ENCODE measurements around the gene COP1. TPM values are rescaled to one million over a fixed set of nuclear protein-coding genes. Genes with fewer than 3 reads are reported as not detected.

COP1 gene
- total and polyA plus RNA-seq, 2 of the 8 experiments (the other 6 are each of a cell fraction or from before 2014, with no cell fraction given) = 26.2 to 44.9 TPM

- no peak overlapping the region for H3K18ac ChIP-seq (ENCODE audit: extremely low read depth, low read length)
- no peak overlapping the region for H4K5ac ChIP-seq (ENCODE audit: insufficient read length, low read depth, low read length)
- peak in 1 of 2 experiments; percentile 53; a peak in 1 of 3 replicates for TF ChIP-seq EP300 (IDR thresholded peaks at IDR 0.05; ENCODE audit: borderline replicate concordance in 1 of 2, low read depth in 2 of 2, low read length in 2 of 2)
- TF ChIP-seq TEAD4 (IDR thresholded peaks at IDR 0.05; ENCODE audit: low read depth, low read length) = peak; percentile 26; the same call in 1 of the 2 replicates
- peak in 1 of 2 experiments; percentile 30 for TF ChIP-seq BCL11A (IDR thresholded peaks at IDR 0.05; ENCODE audit: low read depth in 2 of 2, low read length in 2 of 2)
- peak; percentile 90 for TF ChIP-seq MAX (IDR thresholded peaks at IDR 0.05)
- TF ChIP-seq SRF (IDR thresholded peaks at IDR 0.05; ENCODE audit: low read depth, low read length) = peak; percentile 40; the same call in 1 of the 2 replicates
- peak; percentile 58 for TF ChIP-seq ASH2L (IDR thresholded peaks at IDR 0.05; ENCODE audit: low read length)
- 0 out of 2 replicates have a peak, but pooled peaks have one; percentile 28 for TF ChIP-seq SIX5 (IDR thresholded peaks at IDR 0.05; ENCODE audit: low read depth, low read length)
- peak; percentile 64 for TF ChIP-seq NANOG (IDR thresholded peaks at IDR 0.05; ENCODE audit: insufficient read depth, low read depth, low read length, poor library complexity, severe bottlenecking)
- TF ChIP-seq PHF8 (conservative IDR thresholded peaks at IDR 0.05; ENCODE audit: low read depth, low read length) = no peak
- no peak for TF ChIP-seq KDM1A (IDR thresholded peaks at IDR 0.05; ENCODE audit: borderline replicate concordance, low read length)
- no peak for TF ChIP-seq SP4 (IDR thresholded peaks at IDR 0.05; ENCODE audit: low read length)
- peak; percentile 51; the same call in 1 of the 2 replicates for TF ChIP-seq RBBP5 (IDR thresholded peaks at IDR 0.05; ENCODE audit: borderline replicate concordance, low read depth, low read length)
Measured at GRCh38 chr1:175922254-175922881, 284.7 kb downstream of the COP1 start.

More at GRCh38 chr1:175922254-175922881, 284.7 kb downstream of the COP1 start:
- no peak overlapping the region for H3K9ac ChIP-seq (replicated peaks in 1 of 4; ENCODE audit: extremely low read depth in 1 of 4, low read depth in 3 of 4, low read length in 3 of 4)
- no peak overlapping the region for H2BK5ac ChIP-seq (ENCODE audit: low read depth, low read length)
- H3K14ac ChIP-seq (ENCODE audit: insufficient read length) = no peak overlapping the region
- no peak overlapping the region; the same call in 1 of the 2 replicates for H2BK20ac ChIP-seq (ENCODE audit: low read length)
- H4K8ac ChIP-seq (ENCODE audit: extremely low read depth, insufficient read depth, low read length) = no peak overlapping the region
- CTCF ChIA-PET (ENCODE audit: partially characterized antibody) = interaction anchor here (0.8 kb wide), 1 partner anchor 638 kb away, joined by 7 read pairs; no protein-coding TSS in a partner anchor
- no peak overlapping the region for H4K91ac ChIP-seq (replicated peaks; ENCODE audit: insufficient read length, low read length)
- no peak overlapping the region for H2BK15ac ChIP-seq (ENCODE audit: low read length)
- H3K4ac ChIP-seq (replicated peaks; ENCODE audit: insufficient read length, low read depth, low read length) = no peak overlapping the region
- DNase-seq (ENCODE audit: low read depth in 1 of 2, low spot score in 2 of 2) (peak in 1 of 2 experiments; percentile 34), FAIRE-seq (peak; percentile 39)
- H3K4me1 ChIP-seq (replicated peaks in 1 of 4; ENCODE audit: control insufficient read depth in 3 of 4, insufficient read depth in 4 of 4, low read length in 3 of 4) = peaks cover 3 to 16% (median 14%) of the 10 kb centered on the region in 4 experiments
- H3K27ac ChIP-seq (ENCODE audit: low read depth, low read length) = peak overlapping the region; percentile 53; the same call in 1 of the 2 replicates
- H3K23ac ChIP-seq (ENCODE audit: insufficient read length) = no peak overlapping the region
- peak overlapping the region in 1 of 4 experiments; percentile 35; a peak in 2 of 8 replicates for H3K4me3 ChIP-seq (ENCODE audit: extremely low read depth in 1 of 4, insufficient read depth in 2 of 4, low read depth in 3 of 4, low read length in 4 of 4)
- H2BK12ac ChIP-seq (ENCODE audit: low read depth, low read length) = no peak overlapping the region; the same call in 1 of the 2 replicates
- no peak overlapping the region; the same call in 1 of the 2 replicates for H2AK5ac ChIP-seq (ENCODE audit: low read depth, low read length)
- H3K27me3 ChIP-seq (replicated peaks in 1 of 4; ENCODE audit: control insufficient read depth in 3 of 4, extremely low read depth in 1 of 4, insufficient read depth in 3 of 4, low read length in 3 of 4) = peaks cover 23 to 43% (median 39%) of the 10 kb centered on the region in 4 experiments
- no peaks in the 10 kb centered on the region for H3K79me1 ChIP-seq (ENCODE audit: low read depth, low read length)
- H3K9me3 ChIP-seq (ENCODE audit: insufficient read depth in 2 of 2, low read depth in 1 of 2, low read length in 1 of 2) = no peaks in the 10 kb centered on the region
- H3K56ac ChIP-seq (replicated peaks; ENCODE audit: insufficient read length, low read depth, low read length) = no peak overlapping the region
- no peaks in the 10 kb centered on the region for H3K23me2 ChIP-seq (ENCODE audit: low read depth, low read length)
- H2BK120ac ChIP-seq (replicated peaks; ENCODE audit: low read depth, low read length) = no peak overlapping the region
- H3K4me2 ChIP-seq (ENCODE audit: insufficient read depth in 1 of 2, low read depth in 2 of 2, low read length in 2 of 2) = peak overlapping the region; percentile 50 to 54
- WGBS, 2 experiments (ENCODE audit: extremely low coverage in 1 of 2, insufficient coverage in 1 of 2, insufficient read length in 1 of 2, insufficient replicate concordance in 2 of 2, low coverage in 1 of 2, low lambda C conversion rate in 2 of 2, missing lambda C conversion rate in 1 of 2) = 14% methylated on average over 3 of the region's 3 CpGs; no CpG with 5 or more reads in 1 of the 2 experiments
- POLR2A ChIA-PET (ENCODE audit: partially characterized antibody) = interaction anchor here (0.9 to 1.9 kb wide), 6 partner anchors 9 to 58 kb away, joined by 3 to 6 read pairs (median 4); no protein-coding TSS in a partner anchor
- no peaks in the 10 kb centered on the region for H3K36me3 ChIP-seq (ENCODE audit: control insufficient read depth in 2 of 4, insufficient read depth in 4 of 4, low read length in 3 of 4)
- H2AFZ ChIP-seq (ENCODE audit: low read length) = no peak overlapping the region
- no peaks in the 10 kb centered on the region for H3K79me2 ChIP-seq (ENCODE audit: control insufficient read depth in 1 of 2, insufficient read depth in 2 of 2, low read length in 2 of 2)
- peaks cover 0 to 2% of the 10 kb centered on the region in 2 experiments for H4K20me1 ChIP-seq (replicated peaks in 1 of 2; ENCODE audit: control insufficient read depth in 1 of 2, insufficient read depth in 2 of 2, low read length in 2 of 2)
